Measurements from ENCODE around the gene WWOX. TPM values are rescaled to one million over a fixed set of nuclear protein-coding genes. Genes with fewer than 3 reads are reported as not detected.

Gene WWOX
- total RNA-seq, 1 experiment from 2014 or later, result 15.6 TPM

GRCh38 chr16:78365366-78365765, 265.9 kb downstream of the WWOX start:
- peaks cover 0 to 2% of the 10 kb centered on the region in 2 experiments; a peak in 1 of 5 replicates for H3K9me3 Mint-ChIP-seq
- no peaks in the 10 kb centered on the region for H3K36me3 Mint-ChIP-seq (ENCODE audit: insufficient read depth in 1 of 3, low read depth in 3 of 3)
- no peak overlapping the region for H4K5ac ChIP-seq (ENCODE audit: insufficient read length, low read depth, low read length)
- no peak overlapping the region for H3K23ac ChIP-seq (ENCODE audit: insufficient read length, low read depth, low read length)
- H3K27me3 Mint-ChIP-seq (ENCODE audit: low read depth), result no peaks in the 10 kb centered on the region; the same call in 1 of the 2 replicates
- H3K18ac ChIP-seq (ENCODE audit: insufficient read length, low read depth, low read length), result no peak overlapping the region
- H3T11ph ChIP-seq (ENCODE audit: low read length), result no peak overlapping the region
- no peak overlapping the region for H3K27ac ChIP-seq (ENCODE audit: insufficient read length, low read depth, low read length)
- no peak overlapping the region for H4K8ac ChIP-seq (replicated peaks; ENCODE audit: insufficient read length, low read depth, low read length)
- H3K9ac ChIP-seq (ENCODE audit: extremely low read depth, insufficient read length, low read length), result no peak overlapping the region
- no peaks in the 10 kb centered on the region for H3K9me3 ChIP-seq (ENCODE audit: control insufficient read depth, low read depth, low read length)
- no peak overlapping the region for H3K14ac ChIP-seq (ENCODE audit: insufficient read depth, low read length)
- H3K4me3 Mint-ChIP-seq, result no peak overlapping the region
- no peak overlapping the region for H3K4ac ChIP-seq (ENCODE audit: low read depth, low read length)
- WGBS (ENCODE audit: extremely low coverage, insufficient read length, low lambda C conversion rate), result no CpG with 5 or more reads among the region's 2 CpGs
- H2BK15ac ChIP-seq (ENCODE audit: low read depth, low read length), result no peak overlapping the region
- no peak overlapping the region for H2BK120ac ChIP-seq (ENCODE audit: low read depth, low read length, poor library complexity, severe bottlenecking)
- no peak overlapping the region for H2AK5ac ChIP-seq (ENCODE audit: insufficient read length, low read length)
- H3K79me2 ChIP-seq (ENCODE audit: insufficient read depth, low read length), result no peaks in the 10 kb centered on the region
- H3K4me1 Mint-ChIP-seq, result peaks cover 3 to 6% of the 10 kb centered on the region in 2 experiments; a peak in 2 of 4 replicates
- H2BK20ac ChIP-seq (ENCODE audit: low read depth, low read length, poor library complexity, severe bottlenecking), result no peak overlapping the region
- H4K91ac ChIP-seq (ENCODE audit: insufficient read length, low read depth, low read length), result no peak overlapping the region
- no peaks in the 10 kb centered on the region; the same call in 1 of the 2 replicates for H3K4me1 ChIP-seq (ENCODE audit: insufficient read depth, low read length)
- H3K27me3 ChIP-seq (ENCODE audit: insufficient read depth, low read length), result no peaks in the 10 kb centered on the region
- H2BK5ac ChIP-seq (ENCODE audit: insufficient read length, low read length), result no peak overlapping the region
- no peak for TF ChIP-seq CTCF (conservative IDR thresholded peaks at IDR 0.05)
- H2AFZ ChIP-seq (ENCODE audit: low read length), result no peak overlapping the region
- H4K20me1 ChIP-seq (ENCODE audit: control insufficient read depth, insufficient read depth, insufficient read length), result no peaks in the 10 kb centered on the region
- DNase-seq, result no peak
- H2BK12ac ChIP-seq (ENCODE audit: insufficient read length, low read depth, low read length), result no peak overlapping the region
- H3K4me2 ChIP-seq (ENCODE audit: insufficient read depth, insufficient read length, low read length), result no peak overlapping the region
- H3K27ac Mint-ChIP-seq, result no peak overlapping the region
- no peaks in the 10 kb centered on the region for H3K23me2 ChIP-seq (ENCODE audit: insufficient read length, low read depth, low read length, poor library complexity, severe bottlenecking)
- no peak overlapping the region for H3K56ac ChIP-seq (ENCODE audit: insufficient read length, low read depth, low read length)
- H3K79me1 ChIP-seq (ENCODE audit: insufficient read depth, low read depth, low read length, poor library complexity, severe bottlenecking), result no peaks in the 10 kb centered on the region
